HG03159 (cell line): ENCODE results near the gene MIS18A.

Source experiments
- ATAC-seq: cut with Tn5 transposase; IDR thresholded peaks from one replicate; pipeline ENCODE4 v1.9.1; 2021; ENCODE audit warnings: mild to moderate bottlenecking, moderate library complexity; ENCODE audit not compliant: unreplicated experiment

The MIS18A gene

DNA sequence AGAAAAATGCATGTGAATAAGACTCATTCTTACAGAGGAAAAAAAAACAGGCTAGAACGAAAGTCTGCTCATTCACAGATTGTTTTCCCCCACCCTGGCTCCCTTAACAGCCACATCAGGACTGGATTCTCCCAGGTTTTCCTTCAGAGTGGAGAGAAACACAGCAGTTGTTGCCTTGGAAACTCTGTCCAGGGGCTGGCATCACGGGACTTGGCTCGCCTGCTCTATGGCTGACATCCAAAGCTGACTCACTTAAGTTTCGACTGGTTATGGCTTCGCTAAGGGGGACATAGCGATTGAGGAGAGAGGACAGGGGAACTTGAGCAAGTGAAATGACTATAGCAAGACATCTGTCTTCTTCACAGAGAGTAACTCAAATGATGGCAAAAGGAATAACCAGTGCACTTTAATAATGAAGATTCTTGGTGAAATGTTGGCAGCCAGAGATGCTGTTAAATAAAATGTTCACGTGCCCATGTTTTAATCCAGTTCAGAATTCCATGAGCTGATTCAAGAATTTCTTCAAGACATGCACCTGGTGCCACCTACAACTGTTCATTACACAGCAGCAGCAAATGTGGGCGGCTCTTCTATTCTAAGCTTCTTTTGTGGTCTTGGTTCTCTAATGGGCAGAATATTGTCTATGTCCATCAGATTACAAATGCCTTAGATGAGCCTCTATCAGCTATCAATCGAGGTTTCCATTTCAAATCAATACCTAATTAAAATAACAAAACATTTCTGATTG, 21.8 kb downstream of the MIS18A start:
- ATAC-seq: no peak

DNA sequence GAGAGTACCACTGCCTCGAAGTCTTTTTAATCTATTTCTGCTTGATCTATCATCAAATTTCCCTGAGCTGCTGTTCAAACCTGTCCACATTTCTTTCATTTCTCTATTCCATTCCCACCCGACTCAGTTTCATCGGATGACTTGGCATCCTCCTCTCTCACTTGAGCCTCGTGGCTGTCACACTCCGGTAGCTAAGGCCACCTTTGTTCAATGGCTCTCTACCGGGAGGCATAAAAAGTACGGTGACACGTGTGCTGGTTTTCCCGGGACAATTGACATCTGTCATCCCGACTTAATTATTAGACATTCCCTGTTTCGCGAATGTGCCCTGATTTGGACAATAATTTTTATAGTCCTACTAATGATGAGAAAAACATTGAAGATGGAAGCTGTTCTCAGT, 22.6 kb downstream of the MIS18A start:
- ATAC-seq: no peak

DNA sequence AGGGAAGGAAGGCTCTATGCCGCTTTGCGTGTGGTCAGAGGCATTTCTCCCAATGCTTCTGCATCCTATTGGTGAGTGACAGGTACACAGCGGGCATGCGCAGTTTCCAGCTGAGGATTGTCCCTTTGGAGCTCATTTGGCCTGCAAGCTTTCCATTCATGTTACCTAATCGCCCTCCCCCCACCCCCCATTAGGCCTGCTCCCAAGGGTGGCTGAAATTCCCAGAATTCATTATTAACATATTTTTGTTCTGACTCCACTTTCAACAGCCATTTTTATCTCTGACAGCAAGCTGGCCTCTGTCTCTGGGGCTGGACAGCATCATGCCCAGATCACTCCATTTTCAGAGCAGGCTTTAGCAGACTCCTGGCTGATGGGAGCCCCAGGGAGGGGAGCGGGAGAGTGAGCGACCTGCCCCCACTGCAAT, 25.6 kb downstream of the MIS18A start:
- no peak for ATAC-seq

DNA sequence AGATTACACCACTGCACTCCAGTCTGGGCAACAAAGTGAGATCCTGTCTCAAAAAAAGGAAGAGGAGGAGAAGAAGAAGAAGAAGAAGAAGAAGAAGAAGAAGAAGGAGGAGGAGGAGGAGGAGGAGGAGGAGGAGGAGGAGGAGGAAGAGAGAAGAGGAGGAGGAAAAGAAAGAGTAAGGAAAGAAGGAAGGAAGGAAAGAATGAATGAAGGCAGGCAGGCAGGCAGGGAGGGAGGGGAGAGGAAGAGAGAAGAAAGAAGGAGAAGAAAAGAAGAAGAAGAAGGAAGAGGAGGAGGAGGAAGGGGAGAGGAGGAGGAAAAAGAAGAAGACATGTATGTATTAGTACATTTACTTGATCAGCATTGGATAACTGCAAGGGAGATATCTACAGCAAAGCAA, 26.7 kb downstream of the MIS18A start:
- ATAC-seq: no peak

DNA sequence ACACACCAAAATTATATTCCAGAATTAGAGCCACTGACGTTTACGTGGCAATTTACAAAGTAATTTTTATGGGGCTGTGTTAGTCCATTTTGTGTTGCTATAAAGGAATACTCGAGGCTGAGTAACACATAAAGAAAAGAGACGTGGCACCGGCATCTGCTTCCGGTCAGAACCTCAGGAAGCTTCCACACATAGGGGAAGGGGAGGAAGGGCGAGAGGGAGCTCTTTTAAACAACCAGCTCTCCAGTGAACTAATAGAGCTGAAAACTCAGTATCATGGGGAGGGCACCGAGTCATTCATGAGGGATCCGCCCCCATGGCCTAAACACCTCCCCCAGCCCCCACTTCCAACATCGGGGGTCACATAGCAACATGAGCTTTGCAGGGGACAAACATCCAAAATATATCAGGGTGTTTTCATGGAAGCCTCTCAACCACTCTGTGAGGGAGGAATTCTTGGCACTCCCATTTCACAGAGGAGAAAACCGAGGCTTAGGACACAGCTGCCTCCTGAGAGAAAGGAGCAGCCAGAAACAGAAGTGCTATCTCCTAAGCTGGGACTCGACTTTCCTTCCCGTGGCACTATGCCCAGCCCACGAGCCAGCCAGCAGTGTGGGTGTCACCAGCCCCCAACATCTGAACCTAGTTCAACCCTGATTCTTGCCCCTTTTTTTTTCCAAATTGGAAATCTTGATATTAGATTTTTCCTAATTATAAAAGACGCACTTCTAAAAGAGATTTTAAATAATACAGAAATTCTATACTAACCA, 29.2 kb downstream of the MIS18A start:
- no peak for ATAC-seq

DNA sequence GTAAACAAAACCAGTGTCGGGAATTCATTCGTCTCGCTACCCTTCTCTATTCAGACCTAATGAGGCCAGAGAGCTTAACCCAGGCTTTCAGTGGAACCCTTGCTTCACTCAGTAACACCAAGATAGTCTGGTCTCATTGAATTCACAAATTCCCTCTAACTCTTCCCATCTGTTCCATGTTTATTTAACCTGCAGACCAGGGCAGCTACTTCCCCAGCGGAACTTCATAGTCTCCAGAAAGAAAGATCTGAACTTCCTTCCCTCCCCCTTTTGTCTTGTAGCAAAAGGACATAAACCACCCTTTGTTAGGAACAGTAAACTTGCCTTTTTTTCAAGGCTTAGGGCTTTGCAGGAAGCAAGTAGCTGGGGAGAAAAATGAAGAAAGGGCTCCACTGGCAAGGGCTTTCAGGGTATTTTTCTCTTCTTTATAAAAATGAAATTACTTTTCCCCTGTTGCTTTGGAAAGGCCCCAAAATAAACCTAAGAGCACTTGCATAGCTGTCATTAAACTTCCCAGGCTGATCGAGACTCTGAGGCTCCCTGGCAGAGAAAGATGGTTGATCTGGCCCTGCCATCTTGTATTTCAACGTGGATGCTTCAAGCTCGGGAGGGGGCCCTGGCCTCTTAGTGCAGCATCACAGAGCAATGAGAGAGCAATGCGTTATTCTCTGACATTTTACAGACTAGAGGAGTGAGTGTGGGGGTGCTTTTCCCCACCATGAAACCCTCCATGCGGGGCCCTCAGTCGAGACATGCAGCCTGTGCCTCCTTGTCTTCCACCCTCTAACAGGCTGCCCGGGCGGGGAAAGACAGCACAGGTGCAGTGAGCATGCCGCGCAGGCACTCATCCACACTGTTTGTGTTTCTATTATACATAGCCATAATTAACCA, 30.0 kb downstream of the MIS18A start:
- no peak for ATAC-seq

DNA sequence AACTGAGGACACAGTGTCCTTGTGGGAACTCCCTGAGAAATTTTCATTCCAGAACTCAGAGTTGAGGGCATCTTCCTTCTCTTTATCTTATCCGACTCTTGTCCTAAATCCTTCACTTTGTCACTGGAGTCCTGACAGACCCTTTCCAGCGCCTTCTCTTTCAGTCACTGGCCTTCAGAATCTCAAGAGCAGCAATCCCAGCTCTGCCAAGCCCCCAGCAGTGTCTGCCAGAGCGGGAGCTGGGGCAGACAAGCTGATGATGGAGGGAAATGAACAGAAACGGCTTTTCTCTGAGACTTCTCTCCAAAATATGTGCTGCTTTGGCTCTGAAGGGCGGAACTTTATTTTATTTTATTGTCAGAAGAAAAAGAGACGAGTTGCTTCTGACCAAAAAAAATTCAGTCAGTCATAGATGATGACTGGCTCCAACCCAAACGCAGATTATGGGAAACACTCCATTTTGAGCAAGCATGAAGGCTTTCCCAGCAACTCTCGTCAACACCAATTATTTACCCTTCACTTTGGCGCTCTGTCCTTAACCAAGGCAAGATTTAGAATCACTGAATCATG, 32.2 kb downstream of the MIS18A start:
- ATAC-seq: no peak

DNA sequence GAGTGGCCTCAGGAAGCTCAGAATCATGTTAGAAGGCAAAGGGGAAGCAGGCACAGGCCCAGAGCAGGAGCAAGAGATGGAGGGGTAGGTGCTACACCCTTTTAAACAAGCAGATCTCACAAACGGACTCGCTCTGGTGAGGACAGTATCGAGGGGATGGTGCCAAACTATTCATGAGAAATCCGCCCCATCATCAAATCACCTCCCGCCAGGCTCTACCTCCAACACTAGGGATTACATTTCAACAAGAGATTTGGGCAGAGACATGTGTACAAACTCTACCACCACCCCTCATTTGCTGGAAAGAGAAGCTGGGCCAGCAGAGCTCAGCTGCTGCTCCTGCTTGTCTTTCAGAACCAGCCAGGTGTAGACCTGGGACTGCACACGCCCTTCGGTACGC, 32.9 kb downstream of the MIS18A start:
- no peak for ATAC-seq

DNA sequence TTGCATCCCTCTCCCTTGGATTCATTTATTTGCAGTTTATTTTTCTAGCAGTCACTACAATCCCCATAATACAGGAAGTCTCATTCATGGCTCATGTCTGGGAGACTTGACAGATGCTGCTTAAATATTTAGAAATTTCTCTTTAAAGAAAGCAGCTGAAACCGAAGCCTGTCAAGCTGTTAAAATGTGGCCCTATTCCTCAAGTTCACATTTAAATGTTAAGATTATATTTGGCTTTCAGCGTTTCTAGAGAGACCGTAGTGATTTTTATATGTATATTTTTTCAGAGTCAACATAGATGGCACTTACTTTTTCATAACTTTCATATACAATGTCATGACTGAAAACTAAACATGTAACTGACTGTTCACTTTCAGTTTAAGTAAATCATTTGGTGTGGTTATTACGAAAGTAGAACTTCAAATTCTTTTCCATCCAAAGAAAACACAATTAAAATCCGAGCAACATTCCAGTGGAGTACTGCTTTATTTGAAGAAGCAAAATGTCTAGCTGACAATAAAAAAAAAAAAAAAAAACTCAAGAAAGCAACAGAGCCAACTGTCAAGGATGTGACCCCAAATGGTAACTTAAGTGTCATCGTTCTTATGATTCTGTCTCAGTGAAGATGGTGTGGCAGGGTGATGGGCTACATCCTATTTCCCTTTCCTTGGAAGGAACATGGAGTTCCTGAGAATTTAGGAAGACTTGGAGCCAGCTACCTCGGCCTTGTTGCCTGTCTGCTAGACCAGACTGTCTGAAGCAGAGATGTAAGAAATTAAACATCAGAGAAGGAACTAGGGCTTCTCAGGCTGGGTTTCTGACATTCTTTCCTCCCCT, 37.8 kb downstream of the MIS18A start:
- no peak for ATAC-seq

DNA sequence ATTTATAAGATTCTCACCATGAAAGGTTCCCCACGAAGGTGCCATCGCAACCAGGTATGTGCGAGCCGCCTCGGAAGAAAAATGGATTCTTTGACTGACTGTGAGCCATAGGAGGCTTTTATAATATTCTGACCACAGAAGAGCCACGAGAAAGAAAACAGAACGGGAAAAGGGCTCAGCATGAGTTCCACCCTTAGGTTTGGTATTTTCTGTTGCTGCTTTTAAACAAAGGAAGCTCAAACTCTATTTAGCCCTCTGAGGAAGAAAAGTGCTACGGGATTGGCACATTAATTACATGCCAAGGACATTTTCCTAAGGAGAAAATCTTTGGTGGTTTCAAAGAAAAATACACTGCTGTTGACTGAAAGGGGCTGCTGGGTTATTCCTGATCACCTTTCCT, 39.3 kb downstream of the MIS18A start:
- ATAC-seq: no peak

DNA sequence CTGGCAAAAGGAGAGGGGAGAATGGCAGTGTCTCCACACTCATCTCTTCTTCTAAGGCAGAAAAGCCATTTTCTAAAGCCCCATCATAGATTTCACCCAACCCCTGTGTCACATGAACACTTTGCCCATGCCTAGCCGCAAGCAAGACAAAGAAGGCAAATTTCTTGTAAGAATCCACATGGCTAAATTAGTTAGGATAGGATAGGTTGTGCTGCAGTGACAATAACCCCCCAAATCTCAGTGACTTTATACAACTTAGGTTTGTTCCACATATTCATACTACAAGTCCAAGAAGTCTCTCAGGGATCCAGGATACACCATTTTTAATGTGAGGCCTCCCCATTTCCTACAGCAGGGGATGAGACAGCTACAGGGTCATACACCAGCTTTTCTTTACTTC, 40.8 kb downstream of the MIS18A start:
- ATAC-seq: no peak

DNA sequence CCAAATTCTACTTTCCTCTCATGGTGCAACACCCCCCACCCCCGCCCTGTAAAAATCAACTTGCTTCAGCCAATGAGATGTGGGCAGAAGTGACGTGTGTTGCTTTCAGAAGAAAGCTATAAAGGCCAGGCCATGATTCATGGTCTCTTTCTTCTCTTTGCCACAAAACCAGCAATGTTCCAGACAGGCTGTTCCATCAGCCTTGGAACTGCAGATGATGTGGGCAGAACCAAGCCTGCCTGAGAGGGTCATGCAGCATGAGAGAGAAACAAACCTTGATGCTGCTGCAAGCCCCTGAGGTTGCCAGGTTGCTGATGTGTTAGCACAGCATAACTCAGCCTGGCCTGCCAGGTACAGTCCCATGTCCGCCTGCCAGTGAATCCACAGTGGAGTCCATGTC, 41.8 kb downstream of the MIS18A start:
- no peak for ATAC-seq

DNA sequence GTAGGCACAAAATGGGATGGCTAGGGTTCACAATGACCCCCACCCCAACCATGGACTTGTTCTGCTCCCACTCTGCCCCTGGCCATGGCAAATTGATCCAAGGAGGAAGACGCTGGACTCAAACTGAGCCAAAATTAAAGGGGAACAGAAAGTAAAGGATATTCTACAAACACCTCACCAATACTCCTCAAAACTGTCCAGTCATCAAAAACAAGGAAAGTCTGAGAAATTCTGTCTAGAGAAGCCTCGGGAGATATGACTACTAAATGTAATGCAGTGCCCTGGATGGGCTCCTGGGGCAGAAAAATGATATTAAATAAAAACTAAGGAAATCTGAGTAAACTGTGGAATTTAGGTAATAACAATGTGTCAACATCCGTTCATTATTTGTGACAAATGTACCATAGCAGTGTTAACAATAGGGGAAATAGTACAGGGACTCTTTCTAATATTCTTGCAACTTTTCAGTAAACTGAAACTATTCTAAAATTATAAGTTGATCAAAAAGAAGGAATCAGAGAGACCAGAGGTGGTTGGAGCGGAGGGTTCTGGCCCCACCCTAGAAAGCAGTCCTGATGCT, 45.0 kb downstream of the MIS18A start:
- no peak for ATAC-seq

DNA sequence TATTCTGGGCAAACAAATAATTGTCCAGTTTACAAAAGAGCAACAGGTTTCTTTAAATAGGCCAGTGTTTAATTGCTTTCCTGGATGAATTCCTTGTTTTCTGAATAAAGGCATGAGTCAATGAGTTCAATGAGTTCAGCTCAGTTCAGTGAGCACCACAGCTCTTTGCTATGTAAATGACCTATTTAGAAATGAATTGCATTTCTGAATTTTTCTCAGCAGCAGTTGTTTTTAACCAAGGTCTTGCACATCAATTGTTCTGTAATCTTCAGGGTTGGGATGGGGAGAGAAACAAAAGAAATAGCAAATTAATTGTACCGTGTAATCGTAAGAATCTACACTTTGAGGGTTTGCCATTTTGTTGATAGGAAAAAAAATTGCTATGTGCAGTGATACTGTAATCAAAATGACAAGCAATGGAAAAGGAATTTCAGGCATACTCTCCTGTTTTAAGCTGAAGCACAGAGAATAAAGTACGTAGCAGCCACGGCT, 45.7 kb downstream of the MIS18A start:
- ATAC-seq: no peak

DNA sequence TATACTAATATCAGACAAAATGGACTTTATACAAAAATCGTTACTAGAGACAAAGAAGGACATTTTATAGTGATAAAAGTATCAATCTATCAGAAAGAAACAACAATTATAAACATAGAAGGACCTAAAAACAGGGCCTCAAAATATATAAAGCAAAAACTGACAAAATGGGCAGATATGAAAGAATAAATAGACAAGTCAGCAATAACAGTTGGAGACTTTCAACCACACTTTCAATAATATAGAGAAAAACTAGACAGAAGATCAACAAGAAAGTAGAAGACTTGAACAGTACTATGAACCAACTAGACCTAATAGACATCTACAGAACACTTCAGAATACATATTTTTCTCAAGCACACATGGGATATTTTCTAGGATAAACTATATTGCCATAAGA, 52.4 kb downstream of the MIS18A start:
- no peak for ATAC-seq
